ENCODE data around the gene OBP2A.
"Not testable (repeated sequence)": the region's sequence is repeated elsewhere in the genome, so short reads cannot be mapped to it uniquely, and the experiment has no call there.

OBP2A gene

GRCh38 chr9:135536216-135536615, 9.7 kb upstream of the OBP2A start:
- Histone ChIP-seq H3K4me2 (ENCODE audit: low read length) (no peak overlapping the region), H2AFZ (ENCODE audit: low read depth, low read length) (no peak overlapping the region), H3K79me2 (ENCODE audit: low read length) (no peaks in the 10 kb centered on the region), H4K20me1 (ENCODE audit: insufficient read depth, low read length) (no peaks in the 10 kb centered on the region), H3K27ac (ENCODE audit: low read length) (no peak overlapping the region), H3K27me3 (ENCODE audit: low read depth, low read length) (peaks cover 1% of the 10 kb centered on the region; the same call in 1 of the 2 replicates), H3K36me3 (replicated peaks; ENCODE audit: low read depth, low read length) (no peaks in the 10 kb centered on the region), H3K9ac (ENCODE audit: low read length) (no peak overlapping the region), H3K4me1 (ENCODE audit: low read length) (peaks cover 8% of the 10 kb centered on the region), H3K4me3 (ENCODE audit: low read length) (no peak overlapping the region), H3K9me3 (ENCODE audit: insufficient read depth, low read length) (no peaks in the 10 kb centered on the region)
- TF ChIP-seq EZH2phosphoT487 (IDR thresholded peaks at IDR 0.05; ENCODE audit: low read depth) (no peak), CTCF (IDR thresholded peaks at IDR 0.05; ENCODE audit: low read depth, low read length) (no peak)

- H3K27ac ChIP-seq (ENCODE audit: low read length); H3K4me2 ChIP-seq (ENCODE audit: low read length); H3K27me3 ChIP-seq (ENCODE audit: low read depth, low read length); H3K9ac ChIP-seq (ENCODE audit: low read length); H3K4me1 ChIP-seq (ENCODE audit: low read length); H2AFZ ChIP-seq (ENCODE audit: low read depth, low read length); H4K20me1 ChIP-seq (ENCODE audit: insufficient read depth, low read length); H3K36me3 ChIP-seq (replicated peaks; ENCODE audit: low read depth, low read length); H3K9me3 ChIP-seq (ENCODE audit: insufficient read depth, low read length); H3K79me2 ChIP-seq (ENCODE audit: low read length); H3K4me3 ChIP-seq (ENCODE audit: low read length): not testable (repeated sequence)
Observed at GRCh38 chr9:135543262-135543894, 2.5 kb upstream of the OBP2A start.

- H3K9me3 ChIP-seq (ENCODE audit: insufficient read depth, low read length) = no peaks in the 10 kb centered on the region
- H3K9ac ChIP-seq (ENCODE audit: low read length) = no peak overlapping the region
- no peak overlapping the region for H3K4me2 ChIP-seq (ENCODE audit: low read length)
- no peaks in the 10 kb centered on the region for H3K79me2 ChIP-seq (ENCODE audit: low read length)
- no peaks in the 10 kb centered on the region for H3K36me3 ChIP-seq (replicated peaks; ENCODE audit: low read depth, low read length)
- no peaks in the 10 kb centered on the region for H3K4me1 ChIP-seq (ENCODE audit: low read length)
- no peak overlapping the region for H3K27ac ChIP-seq (ENCODE audit: low read length)
- no peaks in the 10 kb centered on the region for H4K20me1 ChIP-seq (ENCODE audit: insufficient read depth, low read length)
- TF ChIP-seq EZH2phosphoT487 (IDR thresholded peaks at IDR 0.05; ENCODE audit: low read depth) (no peak), CTCF (IDR thresholded peaks at IDR 0.05; ENCODE audit: low read depth, low read length) (no peak)
- peaks cover 9% of the 10 kb centered on the region; the same call in 1 of the 2 replicates for H3K27me3 ChIP-seq (ENCODE audit: low read depth, low read length)
- H3K4me3 ChIP-seq (ENCODE audit: low read length) = no peak overlapping the region
- H2AFZ ChIP-seq (ENCODE audit: low read depth, low read length) = no peak overlapping the region
Observed at GRCh38 chr9:135544981-135545635, 818 bp upstream of the OBP2A start.

- H3K9me3 ChIP-seq (ENCODE audit: insufficient read depth, low read length); H3K27ac ChIP-seq (ENCODE audit: low read length); H3K4me2 ChIP-seq (ENCODE audit: low read length); H2AFZ ChIP-seq (ENCODE audit: low read depth, low read length); H3K9ac ChIP-seq (ENCODE audit: low read length); H4K20me1 ChIP-seq (ENCODE audit: insufficient read depth, low read length); H3K36me3 ChIP-seq (replicated peaks; ENCODE audit: low read depth, low read length); H3K4me3 ChIP-seq (ENCODE audit: low read length); H3K79me2 ChIP-seq (ENCODE audit: low read length); H3K4me1 ChIP-seq (ENCODE audit: low read length); H3K27me3 ChIP-seq (ENCODE audit: low read depth, low read length): not testable (repeated sequence)
Observed at GRCh38 chr9:135546792-135547617, 1.1 kb downstream of the OBP2A start.

Measured in OCI-LY3 (cell line).